Progenitor cell of endocrine pancreas (in vitro differentiated cells): Measurements from ENCODE around the gene PLXNA2. TPM values are rescaled to one million over a fixed set of nuclear protein-coding genes. Genes with fewer than 3 reads are reported as not detected.

Experiments used
- DNase-seq: peaks from one replicate; pipeline ENCODE4 v3.0.0; 2021; ENCODE audit warnings: low spot score; ENCODE audit not compliant: unreplicated experiment
- H3K27ac Mint-ChIP-seq: 2 replicates; pipeline ENCODE4 v1.8.0; 2021; ENCODE audit warnings: mild to moderate bottlenecking, moderate library complexity, mixed read lengths
- H3K27me3 Mint-ChIP-seq: 2 replicates; pipeline ENCODE4 v1.8.0; 2021; ENCODE audit warnings: mixed read lengths
- H3K36me3 Mint-ChIP-seq: 2 replicates; pipeline ENCODE4 v1.8.0; 2022; ENCODE audit warnings: mixed read lengths; ENCODE audit not compliant: insufficient read depth
- H3K4me1 Mint-ChIP-seq: 2 replicates; pipeline ENCODE4 v1.8.0; 2021; ENCODE audit warnings: low read depth, mixed read lengths
- H3K4me3 Mint-ChIP-seq: 2 replicates; pipeline ENCODE4 v1.8.0; 2021; ENCODE audit warnings: low read depth, mild to moderate bottlenecking, moderate library complexity, mixed read lengths
- H3K9me3 Mint-ChIP-seq: 2 replicates; pipeline ENCODE4 v1.8.0; 2021; ENCODE audit warnings: low read depth, mixed read lengths
- CTCF ChIP-seq: fragments of 200-600 bp; sonication (generic); IDR thresholded peaks from one replicate; pipeline ENCODE4 v1.5.0; 2021; ENCODE audit warnings: antibody characterized with exemption, mild to moderate bottlenecking; ENCODE audit not compliant: unreplicated experiment
- total RNA-seq: library from RNA; stranded (reverse); gene quantifications from 2 replicates; pipeline ENCODE4 v1.2.1, GENCODE V29; 2021

The PLXNA2 gene
- total RNA-seq, 1 donor from 2014 or later = 34.9 TPM

GRCh38 chr1:208192995-208193394 lies 51.2 kb downstream of the PLXNA2 start:
- TF ChIP-seq CTCF = no peak
- no peak overlapping the region for H3K27ac Mint-ChIP-seq
- no peaks in the 10 kb centered on the region for H3K4me1 Mint-ChIP-seq
- no peaks in the 10 kb centered on the region for H3K36me3 Mint-ChIP-seq
- H3K27me3 Mint-ChIP-seq = no peaks in the 10 kb centered on the region
- H3K9me3 Mint-ChIP-seq = no peaks in the 10 kb centered on the region
- no peak for DNase-seq
- H3K4me3 Mint-ChIP-seq = no peak overlapping the region

- no peak for TF ChIP-seq CTCF
- H3K9me3 Mint-ChIP-seq = no peaks in the 10 kb centered on the region
- no peaks in the 10 kb centered on the region for H3K36me3 Mint-ChIP-seq
- DNase-seq = no peak
- H3K4me1 Mint-ChIP-seq = no peaks in the 10 kb centered on the region
- no peak overlapping the region for H3K4me3 Mint-ChIP-seq
- H3K27ac Mint-ChIP-seq = no peak overlapping the region
- no peaks in the 10 kb centered on the region for H3K27me3 Mint-ChIP-seq
Observed at GRCh38 chr1:208190784-208191183, 53.4 kb downstream of the PLXNA2 start.

- no peaks in the 10 kb centered on the region for H3K9me3 Mint-ChIP-seq
- H3K27me3 Mint-ChIP-seq = no peaks in the 10 kb centered on the region
- no peak for TF ChIP-seq CTCF
- H3K4me3 Mint-ChIP-seq = no peak overlapping the region
- H3K36me3 Mint-ChIP-seq = no peaks in the 10 kb centered on the region
- no peak overlapping the region for H3K27ac Mint-ChIP-seq
- H3K4me1 Mint-ChIP-seq = no peaks in the 10 kb centered on the region
- no peak for DNase-seq
Observed at GRCh38 chr1:208189716-208190115, 54.5 kb downstream of the PLXNA2 start.

- H3K27me3 Mint-ChIP-seq = no peaks in the 10 kb centered on the region
- H3K27ac Mint-ChIP-seq = no peak overlapping the region
- H3K9me3 Mint-ChIP-seq = no peaks in the 10 kb centered on the region
- H3K4me1 Mint-ChIP-seq = peaks cover 3% of the 10 kb centered on the region
- TF ChIP-seq CTCF = no peak
- H3K36me3 Mint-ChIP-seq = no peaks in the 10 kb centered on the region
- DNase-seq = no peak
- H3K4me3 Mint-ChIP-seq = no peak overlapping the region
Observed at GRCh38 chr1:208189183-208189582, 55.0 kb downstream of the PLXNA2 start.

GRCh38 chr1:208188607-208189006 lies 55.6 kb downstream of the PLXNA2 start:
- no peak overlapping the region for H3K27ac Mint-ChIP-seq
- TF ChIP-seq CTCF = no peak
- no peak overlapping the region for H3K4me3 Mint-ChIP-seq
- H3K9me3 Mint-ChIP-seq = no peaks in the 10 kb centered on the region
- H3K27me3 Mint-ChIP-seq = no peaks in the 10 kb centered on the region
- no peaks in the 10 kb centered on the region for H3K36me3 Mint-ChIP-seq
- H3K4me1 Mint-ChIP-seq = peaks cover 5% of the 10 kb centered on the region
- no peak for DNase-seq
